GM12878 (cell line): ENCODE measurements around the gene ATP6V0A4. TPM values are rescaled to one million over a fixed set of nuclear protein-coding genes. Genes with fewer than 3 reads are reported as not detected.
A peak's percentile ranks its signal among the peaks of the same experiment; 100 is the strongest.

Source experiments
- ATF7 ChIP-seq: fragments of 450-650 bp; IDR thresholded peaks from 2 replicates; pipeline ENCODE4 v1.6.1; 2016; ENCODE audit warnings: low read depth, mild to moderate bottlenecking
- CEBPB ChIP-seq, 2 experiments: fragments of 150-350 bp in 1 of 2; IDR thresholded peaks; 2 replicates each; pipeline ENCODE4 v1.6.1; 2012 to 2014; ENCODE audit warnings: low read depth in 2 of 2, low read length in 2 of 2, borderline replicate concordance in 1 of 2, inconsistent platforms in 1 of 2
- CHD2 ChIP-seq: IDR thresholded peaks from 2 replicates; pipeline ENCODE4 v1.6.1; 2011; ENCODE audit warnings: low read depth, low read length, improper control_type of control experiment, borderline replicate concordance
- CHD4 ChIP-seq: fragments of 200-600 bp; sonication (generic); IDR thresholded peaks from 2 replicates; pipeline ENCODE4 v1.6.1; 2016; ENCODE audit warnings: mild to moderate bottlenecking
- FOS ChIP-seq: IDR thresholded peaks from 3 replicates; pipeline ENCODE4 v1.6.1; 2011; ENCODE audit warnings: borderline replicate concordance; ENCODE audit not compliant: insufficient read length; ENCODE audit errors: extremely low read depth
- HDAC2 ChIP-seq: fragments of 200-600 bp; sonication (generic); IDR thresholded peaks from 2 replicates; pipeline ENCODE4 v1.6.1; 2017
- IKZF1 ChIP-seq: fragments of 450-650 bp; conservative IDR thresholded peaks from 2 replicates; pipeline ENCODE4 v1.6.1; 2017; ENCODE audit warnings: antibody characterized with exemption, mild to moderate bottlenecking
- NFIC ChIP-seq: IDR thresholded peaks from 2 replicates; pipeline ENCODE4 v1.6.1; 2012; ENCODE audit warnings: low read depth, mild to moderate bottlenecking, inconsistent platforms, low read length, moderate library complexity
- NFXL1 ChIP-seq: fragments of 450-650 bp; IDR thresholded peaks from 2 replicates; pipeline ENCODE4 v1.6.1; 2017; ENCODE audit warnings: antibody characterized with exemption, mild to moderate bottlenecking, borderline replicate concordance
- POLR2A ChIP-seq: IDR thresholded peaks from 2 replicates; pipeline ENCODE4 v1.6.1; 2011; ENCODE audit warnings: low read depth, mild to moderate bottlenecking, low read length
- POU2F2 ChIP-seq: IDR thresholded peaks from 3 replicates; pipeline ENCODE4 v1.6.1; 2011; ENCODE audit warnings: low read depth, mild to moderate bottlenecking, low read length, borderline replicate concordance
- SP1 ChIP-seq: IDR thresholded peaks from one replicate; pipeline ENCODE4 v1.6.1; 2011; ENCODE audit warnings: low read depth, low read length
- STAT3 ChIP-seq: IDR thresholded peaks from 2 replicates; pipeline ENCODE4 v1.6.1; 2011; ENCODE audit warnings: low read depth, low read length, improper control_type of control experiment
- TARDBP ChIP-seq: IDR thresholded peaks from 2 replicates; pipeline ENCODE4 v1.6.1; 2016; ENCODE audit warnings: borderline replicate concordance
- TCF7 ChIP-seq: IDR thresholded peaks from 2 replicates; pipeline ENCODE4 v1.6.1; 2014; ENCODE audit warnings: antibody characterized with exemption, borderline replicate concordance
- polyA plus RNA-seq, 11 experiments: library from polyadenylated mRNA; depleted of rRNA in 4 of 11; unstranded in 6 of 11; stranded (reverse) in 5 of 11; fragments of >200 nt; fragmentation: Nextera tagmentation in 4 of 11; fragmentation: Illumina TruSeq in 1 of 11; extraction: Ambion mirVana in 4 of 11; extraction: Trizol in 1 of 11; gene quantifications; 1 replicate in 1 of 11; 2 replicates in 10 of 11; pipeline versions ENCODE4 v1.2.1 to v1.2.3, GENCODE V29; 2011 to 2016; ENCODE audit warnings: inconsistent platforms in 2 of 11, missing spikeins in 2 of 11, low read depth in 1 of 11
- total RNA-seq, 4 experiments: library from RNA; depleted of rRNA in 3 of 4; stranded (reverse); fragments of >200 nt in 3 of 4; fragmentation: Illumina TruSeq in 1 of 4; extraction: Trizol in 1 of 4; gene quantifications; 2 replicates each; pipeline versions ENCODE4 v1.2.1 to v1.2.3, GENCODE V29; 2013 to 2021
- TF ChIP-seq, protein P1 (sequence below): fragments of 450-650 bp; IDR thresholded peaks from 2 replicates; pipeline ENCODE4 v1.6.1; 2018; ENCODE audit warnings: borderline replicate concordance, mild to moderate bottlenecking; ENCODE audit not compliant: partially characterized antibody

The ATP6V0A4 gene
- total and polyA plus RNA-seq, 10 of the 15 experiments (the other 5 are each of a cell fraction or from before 2014, with no cell fraction given): not detected

- TF ChIP-seq NFIC: no peak
- TF ChIP-seq CHD4: no peak
- TF ChIP-seq POLR2A: no peak
- TF ChIP-seq, protein P1, sequence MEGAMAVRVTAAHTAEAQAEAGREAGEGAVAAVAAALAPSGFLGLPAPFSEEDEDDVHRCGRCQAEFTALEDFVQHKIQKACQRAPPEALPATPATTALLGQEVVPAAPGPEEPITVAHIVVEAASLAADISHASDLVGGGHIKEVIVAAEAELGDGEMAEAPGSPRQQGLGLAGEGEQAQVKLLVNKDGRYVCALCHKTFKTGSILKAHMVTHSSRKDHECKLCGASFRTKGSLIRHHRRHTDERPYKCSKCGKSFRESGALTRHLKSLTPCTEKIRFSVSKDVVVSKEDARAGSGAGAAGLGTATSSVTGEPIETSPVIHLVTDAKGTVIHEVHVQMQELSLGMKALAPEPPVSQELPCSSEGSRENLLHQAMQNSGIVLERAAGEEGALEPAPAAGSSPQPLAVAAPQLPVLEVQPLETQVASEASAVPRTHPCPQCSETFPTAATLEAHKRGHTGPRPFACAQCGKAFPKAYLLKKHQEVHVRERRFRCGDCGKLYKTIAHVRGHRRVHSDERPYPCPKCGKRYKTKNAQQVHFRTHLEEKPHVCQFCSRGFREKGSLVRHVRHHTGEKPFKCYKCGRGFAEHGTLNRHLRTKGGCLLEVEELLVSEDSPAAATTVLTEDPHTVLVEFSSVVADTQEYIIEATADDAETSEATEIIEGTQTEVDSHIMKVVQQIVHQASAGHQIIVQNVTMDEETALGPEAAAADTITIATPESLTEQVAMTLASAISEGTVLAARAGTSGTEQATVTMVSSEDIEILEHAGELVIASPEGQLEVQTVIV: no peak
- TF ChIP-seq TARDBP: no peak
- TF ChIP-seq ATF7: peak; percentile 60
- no peak for TF ChIP-seq TCF7
- TF ChIP-seq POU2F2: no peak
- TF ChIP-seq FOS: no peak
- TF ChIP-seq CHD2: 0 out of 2 replicates have a peak, but pooled peaks have one; percentile 19
- TF ChIP-seq SP1: no peak
- TF ChIP-seq STAT3: no peak
- TF ChIP-seq CEBPB (IDR thresholded peaks at IDR 0.05; ENCODE audit: borderline replicate concordance in 1 of 2, low read depth in 2 of 2, low read length in 2 of 2): no peak
- TF ChIP-seq HDAC2: no peak
- TF ChIP-seq IKZF1: 0 out of 2 replicates have a peak, but pooled peaks have one; percentile 27
- no peak for TF ChIP-seq NFXL1
These were observed 45.4 kb downstream of the ATP6V0A4 start (continued) for GRCh38 chr7:138752518-138753149.
